ENCODE data around the gene VSTM2A.

GRCh38 chr7:54543051-54543488 is 895 bp downstream of the VSTM2A start:
- TF ChIP-seq GABPA (IDR thresholded peaks at IDR 0.05; ENCODE audit: low read depth) (no peak), CTCF (IDR thresholded peaks at IDR 0.05; ENCODE audit: insufficient read depth, low read length) (no peak), REST (IDR thresholded peaks at IDR 0.05; ENCODE audit: insufficient replicate concordance, low read depth) (peak; percentile 80), POLR2AphosphoS5 (IDR thresholded peaks at IDR 0.05; ENCODE audit: low read depth) (no peak)
